Osteoblast (primary cell): ENCODE results near the gene TPGS1. TPM values are rescaled to one million over a fixed set of nuclear protein-coding genes. Genes with fewer than 3 reads are reported as not detected.
A peak's percentile ranks its signal among the peaks of the same experiment; 100 is the strongest.

Experiments used
- DNase-seq: peaks from one replicate; pipeline ENCODE4 v3.0.0; 2011; ENCODE audit warnings: low spot score, mixed read lengths; ENCODE audit not compliant: insufficient read length; ENCODE audit errors: missing footprints
- H2AFZ ChIP-seq: 2 replicates; pipeline ENCODE4 v1.6.0; 2011; ENCODE audit warnings: mild to moderate bottlenecking, low read length
- H3K27ac ChIP-seq: 2 replicates; pipeline ENCODE4 v1.5.1; 2011; ENCODE audit warnings: mild to moderate bottlenecking, low read depth, low read length, moderate library complexity
- H3K27me3 ChIP-seq: 2 replicates; pipeline ENCODE4 v1.6.0; 2012; ENCODE audit warnings: mild to moderate bottlenecking, control low read depth, inconsistent platforms, low read length, moderate library complexity; ENCODE audit not compliant: insufficient read depth
- H3K36me3 ChIP-seq: 2 replicates; pipeline ENCODE4 v1.5.1; 2011; ENCODE audit warnings: mild to moderate bottlenecking, low read length, control low read depth, moderate library complexity; ENCODE audit not compliant: insufficient read depth
- H3K4me1 ChIP-seq: 2 replicates; pipeline ENCODE4 v1.5.1; 2011; ENCODE audit warnings: mild to moderate bottlenecking, low read length, control low read depth, moderate library complexity; ENCODE audit not compliant: insufficient read depth
- H3K4me2 ChIP-seq: 2 replicates; pipeline ENCODE4 v1.6.0; 2011; ENCODE audit warnings: mild to moderate bottlenecking, low read length; ENCODE audit not compliant: insufficient read depth
- H3K4me3 ChIP-seq: fragments of 200-600 bp; sonication (generic); 3 replicates; pipeline ENCODE4 v1.5.1; 2012; ENCODE audit warnings: mild to moderate bottlenecking, low read length, inconsistent platforms; ENCODE audit not compliant: insufficient read depth
- H3K79me2 ChIP-seq: 2 replicates; pipeline ENCODE4 v1.6.0; 2012; ENCODE audit warnings: mild to moderate bottlenecking, low read length, control low read depth, inconsistent platforms; ENCODE audit not compliant: insufficient read depth
- H3K9me3 ChIP-seq: 2 replicates; pipeline ENCODE4 v1.5.1; 2011; ENCODE audit warnings: low read depth, low read length, control low read depth
- H4K20me1 ChIP-seq: 2 replicates; pipeline ENCODE4 v1.6.0; 2012; ENCODE audit warnings: mild to moderate bottlenecking, low read length, control low read depth; ENCODE audit not compliant: insufficient read depth
- CTCF ChIP-seq: IDR thresholded peaks from 2 replicates; pipeline ENCODE4 v1.5.1; 2011; ENCODE audit warnings: mild to moderate bottlenecking, low read depth, low read length, moderate library complexity; ENCODE audit errors: extremely low read depth
- total RNA-seq: library from RNA; depleted of rRNA; stranded (reverse); fragments of >200 nt; gene quantifications from 2 replicates; pipeline ENCODE4 v1.2.3, GENCODE V29; 2012

Gene TPGS1
- total RNA-seq, 1 donor = 47.8 TPM

- no peaks in the 10 kb centered on the region for H3K4me1 ChIP-seq
- H3K79me2 ChIP-seq = no peaks in the 10 kb centered on the region
- no peaks in the 10 kb centered on the region for H4K20me1 ChIP-seq
- no peak overlapping the region for H3K4me2 ChIP-seq
- H3K27me3 ChIP-seq = no peaks in the 10 kb centered on the region
- TF ChIP-seq CTCF = no peak
- no peak overlapping the region for H2AFZ ChIP-seq
- peak; percentile 89 for DNase-seq
- no peak overlapping the region for H3K27ac ChIP-seq
- H3K36me3 ChIP-seq = no peaks in the 10 kb centered on the region
- no peak overlapping the region for H3K4me3 ChIP-seq
- no peaks in the 10 kb centered on the region for H3K9me3 ChIP-seq
Observed at GRCh38 chr19:548886-549830, 41.9 kb downstream of the TPGS1 start.

- Histone ChIP-seq H3K36me3 (no peaks in the 10 kb centered on the region), H3K4me2 (no peak overlapping the region), H3K27me3 (no peaks in the 10 kb centered on the region), H2AFZ (no peak overlapping the region), H3K9me3 (no peaks in the 10 kb centered on the region), H3K4me1 (no peaks in the 10 kb centered on the region), H4K20me1 (no peaks in the 10 kb centered on the region), H3K4me3 (no peak overlapping the region), H3K27ac (no peak overlapping the region), H3K79me2 (no peaks in the 10 kb centered on the region)
- DNase-seq = no peak
- TF ChIP-seq CTCF = no peak
Observed at GRCh38 chr19:554817-555216, 47.5 kb downstream of the TPGS1 start.

- Histone ChIP-seq H3K4me2 (no peak overlapping the region), H2AFZ (no peak overlapping the region), H3K27me3 (no peaks in the 10 kb centered on the region), H3K9me3 (no peaks in the 10 kb centered on the region), H3K79me2 (no peaks in the 10 kb centered on the region), H3K36me3 (no peaks in the 10 kb centered on the region), H3K27ac (no peak overlapping the region), H4K20me1 (no peaks in the 10 kb centered on the region), H3K4me3 (no peak overlapping the region), H3K4me1 (no peaks in the 10 kb centered on the region)
- DNase-seq = no peak
- TF ChIP-seq CTCF = no peak
Observed at GRCh38 chr19:555474-555808, 48.1 kb downstream of the TPGS1 start.

- H3K27me3 ChIP-seq = no peaks in the 10 kb centered on the region
- no peaks in the 10 kb centered on the region for H3K79me2 ChIP-seq
- no peaks in the 10 kb centered on the region for H3K9me3 ChIP-seq
- DNase-seq = no peak
- TF ChIP-seq CTCF = no peak
- no peaks in the 10 kb centered on the region for H4K20me1 ChIP-seq
- no peak overlapping the region for H3K4me2 ChIP-seq
- no peak overlapping the region for H2AFZ ChIP-seq
- no peaks in the 10 kb centered on the region for H3K36me3 ChIP-seq
- no peak overlapping the region for H3K27ac ChIP-seq
- no peak overlapping the region for H3K4me3 ChIP-seq
- no peaks in the 10 kb centered on the region for H3K4me1 ChIP-seq
Observed at GRCh38 chr19:556611-557382, 49.5 kb downstream of the TPGS1 start.
